HG03457 (cell line): ENCODE data around the gene SAGE1.
"Not testable (repeated sequence)": the region's sequence is repeated elsewhere in the genome, so short reads cannot be mapped to it uniquely, and the experiment has no call there.

Experiments used
- ATAC-seq: cut with Tn5 transposase; IDR thresholded peaks from one replicate; pipeline ENCODE4 v1.9.1; 2021; ENCODE audit warnings: moderate number of reproducible peaks; ENCODE audit not compliant: unreplicated experiment

Gene SAGE1, protein sequence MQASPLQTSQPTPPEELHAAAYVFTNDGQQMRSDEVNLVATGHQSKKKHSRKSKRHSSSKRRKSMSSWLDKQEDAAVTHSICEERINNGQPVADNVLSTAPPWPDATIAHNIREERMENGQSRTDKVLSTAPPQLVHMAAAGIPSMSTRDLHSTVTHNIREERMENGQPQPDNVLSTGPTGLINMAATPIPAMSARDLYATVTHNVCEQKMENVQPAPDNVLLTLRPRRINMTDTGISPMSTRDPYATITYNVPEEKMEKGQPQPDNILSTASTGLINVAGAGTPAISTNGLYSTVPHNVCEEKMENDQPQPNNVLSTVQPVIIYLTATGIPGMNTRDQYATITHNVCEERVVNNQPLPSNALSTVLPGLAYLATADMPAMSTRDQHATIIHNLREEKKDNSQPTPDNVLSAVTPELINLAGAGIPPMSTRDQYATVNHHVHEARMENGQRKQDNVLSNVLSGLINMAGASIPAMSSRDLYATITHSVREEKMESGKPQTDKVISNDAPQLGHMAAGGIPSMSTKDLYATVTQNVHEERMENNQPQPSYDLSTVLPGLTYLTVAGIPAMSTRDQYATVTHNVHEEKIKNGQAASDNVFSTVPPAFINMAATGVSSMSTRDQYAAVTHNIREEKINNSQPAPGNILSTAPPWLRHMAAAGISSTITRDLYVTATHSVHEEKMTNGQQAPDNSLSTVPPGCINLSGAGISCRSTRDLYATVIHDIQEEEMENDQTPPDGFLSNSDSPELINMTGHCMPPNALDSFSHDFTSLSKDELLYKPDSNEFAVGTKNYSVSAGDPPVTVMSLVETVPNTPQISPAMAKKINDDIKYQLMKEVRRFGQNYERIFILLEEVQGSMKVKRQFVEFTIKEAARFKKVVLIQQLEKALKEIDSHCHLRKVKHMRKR

DNA sequence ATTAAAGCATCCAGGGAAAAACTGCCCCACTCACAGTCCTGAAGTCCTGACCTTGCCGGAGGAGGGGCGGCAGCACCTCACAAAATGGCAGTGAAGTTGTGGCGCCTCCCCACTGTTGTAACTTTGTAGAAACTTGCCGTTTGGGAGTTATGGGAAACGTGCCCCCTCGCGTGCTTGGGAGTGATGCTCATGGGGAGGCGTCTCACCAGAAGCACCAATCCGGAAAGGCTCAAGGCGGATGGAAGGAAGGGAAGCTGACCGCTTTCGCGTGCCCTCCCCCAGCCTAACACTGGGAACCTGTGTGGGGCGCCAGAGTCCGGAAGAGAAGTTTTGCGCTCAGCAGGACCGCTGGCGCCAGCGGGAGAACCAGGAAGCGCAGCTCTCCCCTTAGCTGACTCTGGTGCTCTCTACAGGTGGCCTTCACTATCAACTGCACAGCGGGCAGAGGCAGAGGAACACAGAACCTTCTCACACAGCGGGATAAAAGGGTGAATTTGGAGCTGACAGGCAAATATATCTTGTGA is at the start of gene SAGE1, which contains the start of gene CT45A10:
SAGE1 (plus strand) TSS at position 423 of the 524 bp plus-strand sequence. CDS start 2,527 bp downstream, outside the sequence.
CT45A10 (minus strand) TSS at position 151 of the 524 bp plus-strand sequence. CDS start 8,100 bp downstream, outside the sequence.
- no peak for ATAC-seq

DNA sequence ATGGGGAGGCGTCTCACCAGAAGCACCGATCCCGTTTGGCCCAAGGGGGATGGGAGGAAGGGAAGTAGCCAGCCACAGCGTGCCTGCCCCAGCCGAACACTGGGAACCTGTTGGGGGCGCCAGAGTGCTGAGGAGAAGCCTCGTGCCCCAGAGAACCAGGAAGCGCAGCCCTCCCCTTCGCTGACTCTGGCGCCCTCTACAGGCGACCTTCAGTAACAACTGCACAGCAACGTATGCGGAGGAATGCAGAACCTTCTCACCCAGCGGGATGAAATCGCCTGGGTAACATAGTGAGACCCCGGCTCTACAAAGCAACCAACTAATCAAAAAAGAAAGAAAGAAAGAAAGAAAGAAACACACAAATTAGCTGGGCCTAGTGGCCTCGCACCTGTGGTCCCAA is 39.1 kb upstream of the SAGE1 start, which contains the start of gene CT45A8:
CT45A8 (minus strand) TSS at position 101 of the 400 bp plus-strand sequence. CDS start 3,755 bp downstream, outside the sequence.
- ATAC-seq, result not testable (repeated sequence)

DNA sequence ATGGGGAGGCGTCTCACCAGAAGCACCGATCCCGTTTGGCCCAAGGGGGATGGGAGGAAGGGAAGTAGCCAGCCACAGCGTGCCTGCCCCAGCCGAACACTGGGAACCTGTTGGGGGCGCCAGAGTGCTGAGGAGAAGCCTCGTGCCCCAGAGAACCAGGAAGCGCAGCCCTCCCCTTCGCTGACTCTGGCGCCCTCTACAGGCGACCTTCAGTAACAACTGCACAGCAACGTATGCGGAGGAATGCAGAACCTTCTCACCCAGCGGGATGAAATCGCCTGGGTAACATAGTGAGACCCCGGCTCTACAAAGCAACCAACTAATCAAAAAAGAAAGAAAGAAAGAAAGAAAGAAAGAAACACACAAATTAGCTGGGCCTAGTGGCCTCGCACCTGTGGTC is 21.8 kb upstream of the SAGE1 start, which contains the start of gene CT45A9:
CT45A9 (minus strand) TSS at position 101 of the 400 bp plus-strand sequence. CDS start 3,751 bp downstream, outside the sequence.
- not testable (repeated sequence) for ATAC-seq

DNA sequence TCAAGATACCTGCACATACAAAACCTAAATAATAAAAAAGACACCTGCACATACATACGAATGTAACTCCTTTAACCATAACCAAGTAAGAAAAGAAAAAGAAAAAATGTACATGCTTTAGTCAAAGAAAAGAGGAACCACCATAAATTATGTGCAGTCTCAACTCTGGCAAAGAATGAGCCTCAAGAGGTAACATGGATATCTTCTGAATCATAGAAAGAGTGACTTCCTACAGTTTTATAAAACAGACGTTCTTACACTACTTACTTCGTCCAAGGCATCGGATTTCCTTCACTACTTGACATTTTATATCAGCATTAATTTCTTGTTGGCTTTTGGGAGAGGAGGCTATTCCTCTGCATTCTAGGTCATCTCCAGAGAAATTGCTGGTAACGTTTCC is 10.8 kb upstream of the SAGE1 start:
- not testable (repeated sequence) for ATAC-seq

DNA sequence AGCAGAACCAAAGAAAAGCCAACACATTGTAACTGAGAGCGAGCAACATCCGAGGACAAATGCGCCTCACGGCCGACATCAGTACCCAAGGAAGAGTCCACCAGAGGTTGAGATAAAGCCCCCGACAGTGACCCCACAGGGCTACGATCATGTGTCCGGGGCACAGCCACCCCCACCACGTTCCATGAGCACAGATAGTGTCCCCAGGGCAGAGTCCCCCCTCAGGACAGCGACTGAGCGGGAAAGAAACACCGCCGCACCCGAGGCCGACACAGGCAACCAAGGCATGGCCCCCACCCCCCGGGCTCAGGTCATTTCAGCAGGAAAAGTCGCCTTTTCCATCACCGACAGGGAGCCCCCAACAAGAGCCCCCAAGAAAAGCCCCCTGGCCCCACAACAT is 5.3 kb upstream of the SAGE1 start:
- ATAC-seq, result not testable (repeated sequence)

DNA sequence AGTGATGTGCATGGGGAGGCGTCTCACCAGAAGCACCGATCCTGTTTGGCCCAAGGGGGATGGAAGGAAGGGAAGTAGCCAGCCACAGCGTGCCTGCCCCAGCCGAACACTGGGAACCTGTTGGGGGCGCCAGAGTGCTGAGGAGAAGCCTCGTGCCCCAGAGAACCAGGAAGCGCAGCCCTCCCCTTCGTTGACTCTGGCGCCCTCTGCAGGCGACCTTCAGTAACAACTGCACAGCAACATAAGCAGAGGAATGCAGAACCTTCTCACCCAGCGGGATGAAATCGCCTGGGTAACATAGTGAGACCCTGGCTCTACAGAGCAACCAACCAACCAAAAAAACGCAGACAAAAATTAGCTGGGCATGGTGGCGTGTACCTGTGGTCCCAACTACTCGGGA is 4.5 kb upstream of the SAGE1 start:
- not testable (repeated sequence) for ATAC-seq

DNA sequence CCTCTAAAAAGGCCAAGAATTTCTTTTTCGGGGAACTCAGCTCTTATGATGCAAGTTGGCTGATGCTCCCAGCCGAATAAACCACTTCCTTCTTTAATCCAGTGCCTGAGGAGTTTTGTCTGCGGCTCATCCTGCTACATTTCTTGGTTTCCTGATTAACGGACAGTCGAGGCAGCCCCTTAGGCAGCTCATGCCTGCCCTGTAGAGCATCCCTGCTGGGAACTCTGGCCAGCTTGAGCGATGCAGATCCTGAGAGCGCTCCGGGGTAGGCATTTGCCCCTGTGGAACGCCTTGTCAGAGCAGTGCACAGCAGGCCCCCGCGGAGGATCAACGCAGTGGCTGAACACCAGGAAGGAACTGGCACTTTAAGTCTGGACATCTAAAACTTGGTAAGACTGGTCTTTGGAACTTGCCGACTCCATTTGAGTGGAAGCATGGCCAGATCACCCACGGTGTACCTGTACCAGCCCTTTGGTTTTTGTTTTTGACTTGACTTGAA is 3.4 kb upstream of the SAGE1 start:
- no peak for ATAC-seq

DNA sequence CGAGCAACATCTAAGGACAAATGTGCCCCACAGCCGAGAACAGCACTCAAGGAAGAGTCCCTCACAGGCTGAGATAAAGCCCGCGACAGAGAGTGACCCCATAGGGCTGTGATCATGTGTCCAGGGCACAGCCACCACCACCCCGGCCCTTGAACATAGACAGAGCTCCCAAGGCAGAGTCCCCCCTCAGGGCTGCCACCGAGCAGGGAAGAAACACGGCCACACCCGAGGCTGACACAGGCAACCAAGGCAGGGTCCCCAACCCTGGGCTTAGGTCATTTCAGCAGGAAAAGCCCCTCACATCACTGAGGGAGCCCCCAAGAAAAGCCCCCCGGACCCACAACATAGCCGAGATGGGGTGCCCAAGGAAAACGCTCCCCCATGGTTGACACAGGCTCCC is 735 bp upstream of the SAGE1 start:
- ATAC-seq, result no peak

DNA sequence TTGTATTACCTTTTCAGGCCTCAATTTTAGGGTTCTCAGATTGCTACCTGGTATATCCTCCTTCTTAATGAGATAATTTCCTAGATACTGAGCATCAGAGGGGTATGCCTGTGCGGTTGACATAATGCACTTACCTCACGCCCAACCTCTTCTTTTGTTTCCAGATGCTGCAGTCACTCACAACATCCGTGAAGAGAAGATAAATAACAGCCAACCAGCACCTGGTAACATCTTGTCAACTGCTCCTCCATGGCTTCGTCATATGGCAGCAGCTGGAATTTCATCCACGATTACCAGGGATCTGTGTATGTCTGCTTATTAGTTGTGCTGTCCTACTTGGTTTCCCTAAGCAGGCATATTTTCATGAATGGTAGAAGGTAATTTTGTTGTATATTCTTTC is 16.7 kb downstream of the SAGE1 start:
- no peak for ATAC-seq

DNA sequence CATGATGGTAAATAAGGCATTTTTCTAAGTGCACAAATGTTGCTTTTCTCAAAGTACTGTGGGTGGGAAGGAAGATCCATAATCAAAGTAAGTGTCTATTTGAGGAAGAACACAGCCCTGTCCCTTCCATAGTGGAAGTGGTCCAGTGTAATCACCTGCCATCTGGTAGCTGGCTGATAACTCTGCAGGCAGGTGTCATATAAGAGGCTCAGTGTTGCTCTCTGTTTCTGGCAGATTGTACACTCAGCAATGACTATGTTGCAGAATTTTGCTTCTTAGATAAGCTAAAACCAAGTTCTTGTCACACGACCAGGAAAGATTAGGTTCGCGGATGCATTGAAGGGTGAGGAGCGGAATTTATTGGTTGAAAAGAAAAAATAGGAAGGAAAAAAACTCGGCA is 20.9 kb downstream of the SAGE1 start:
- no peak for ATAC-seq

DNA sequence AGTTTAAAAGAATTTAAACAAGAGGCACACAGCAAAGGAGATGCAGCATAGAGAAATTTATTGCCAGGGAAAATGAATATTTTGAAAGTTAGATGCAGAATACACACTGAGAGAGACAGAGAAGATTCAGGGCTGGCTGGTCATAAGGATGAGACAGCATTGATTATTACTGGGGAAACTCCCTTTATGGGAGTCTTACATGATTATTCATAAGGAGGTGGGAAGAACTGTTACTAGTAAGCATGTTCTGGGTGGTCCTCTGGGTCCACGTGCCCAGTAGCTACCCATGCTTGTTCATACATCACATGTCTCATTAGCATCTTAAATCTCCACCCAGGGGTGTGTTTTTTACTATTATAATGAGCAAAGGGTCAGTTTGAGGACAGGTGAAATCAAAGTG is 27.0 kb downstream of the SAGE1 start:
- ATAC-seq, result not testable (repeated sequence)

DNA sequence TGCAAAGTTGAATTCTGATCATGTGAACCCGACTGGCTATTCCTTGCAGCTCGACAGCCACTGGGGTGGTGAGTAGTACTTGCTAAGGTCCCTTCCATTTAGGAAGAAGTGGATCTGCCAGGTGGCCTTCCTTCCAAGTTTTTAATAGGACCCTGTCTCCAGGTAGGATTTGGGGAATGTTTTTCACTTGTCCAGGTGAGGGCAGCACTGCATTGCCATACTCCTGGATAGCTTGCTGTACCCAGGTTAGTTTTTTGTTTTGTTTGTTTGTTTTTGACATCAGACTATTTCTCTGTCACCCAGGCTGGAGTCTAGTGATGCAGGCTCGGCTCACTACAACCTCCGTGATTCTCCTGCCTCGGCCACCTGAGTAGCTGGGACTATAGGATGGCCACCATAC is 29.8 kb downstream of the SAGE1 start:
- ATAC-seq, result no peak

DNA sequence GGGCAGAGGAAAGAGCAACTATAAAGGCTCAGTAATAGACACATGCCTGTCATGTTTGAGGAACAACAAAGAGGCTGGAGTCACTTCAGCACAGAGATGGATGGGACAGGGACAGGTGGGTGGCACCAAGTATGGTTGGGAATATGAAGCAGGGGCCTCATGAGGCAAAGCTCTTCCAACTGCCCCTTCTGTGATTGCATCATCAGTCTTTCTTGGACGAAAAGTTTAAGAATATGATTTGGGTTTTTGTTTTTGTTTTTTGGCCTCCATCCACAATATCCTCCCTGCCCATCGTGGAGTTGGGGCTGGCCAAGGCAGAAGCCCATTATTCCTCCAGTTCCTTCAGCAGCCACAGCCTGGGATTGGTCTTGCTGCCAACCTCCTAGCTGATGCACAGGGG is 34.4 kb downstream of the SAGE1 start:
- ATAC-seq, result no peak

DNA sequence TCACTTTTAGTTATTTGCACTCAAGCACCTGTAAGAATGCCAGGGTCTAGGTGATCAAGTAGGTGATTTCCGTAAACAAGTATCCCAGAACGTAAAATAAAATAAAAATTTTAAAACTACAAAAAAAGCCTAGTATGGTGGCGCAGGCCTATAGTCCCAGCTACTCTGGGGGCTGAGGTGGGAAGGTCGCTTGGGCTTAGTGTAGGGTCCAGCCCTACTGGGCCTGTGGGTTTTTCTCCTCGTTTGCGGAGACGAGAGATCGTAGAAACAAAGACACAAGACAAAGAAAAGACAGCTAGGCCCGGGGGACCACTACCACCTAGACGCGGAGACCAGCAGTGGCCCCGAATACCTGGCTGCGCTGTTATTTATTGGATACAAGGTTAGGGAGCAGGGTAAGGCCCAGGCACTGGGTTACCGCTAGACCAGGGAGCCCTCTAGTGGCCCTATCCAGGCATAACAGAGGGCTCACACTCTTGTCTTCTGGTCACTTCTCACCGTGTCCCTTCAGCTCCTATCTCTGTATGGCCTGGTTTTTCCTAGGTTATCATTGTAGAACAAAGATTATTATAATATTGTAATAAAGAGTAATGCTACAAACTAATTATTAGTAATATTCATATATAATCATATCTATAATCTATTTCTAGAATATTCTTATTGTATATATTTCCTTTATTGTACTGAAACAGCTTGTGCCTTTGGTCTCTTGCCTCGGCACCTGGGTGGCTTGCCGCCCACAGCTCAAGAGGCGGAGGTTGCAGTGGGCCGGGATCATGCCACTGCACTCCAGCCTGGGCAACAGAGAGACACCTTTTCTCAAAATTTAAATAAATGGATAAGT is 38.4 kb downstream of the SAGE1 start:
- ATAC-seq, result no peak

DNA sequence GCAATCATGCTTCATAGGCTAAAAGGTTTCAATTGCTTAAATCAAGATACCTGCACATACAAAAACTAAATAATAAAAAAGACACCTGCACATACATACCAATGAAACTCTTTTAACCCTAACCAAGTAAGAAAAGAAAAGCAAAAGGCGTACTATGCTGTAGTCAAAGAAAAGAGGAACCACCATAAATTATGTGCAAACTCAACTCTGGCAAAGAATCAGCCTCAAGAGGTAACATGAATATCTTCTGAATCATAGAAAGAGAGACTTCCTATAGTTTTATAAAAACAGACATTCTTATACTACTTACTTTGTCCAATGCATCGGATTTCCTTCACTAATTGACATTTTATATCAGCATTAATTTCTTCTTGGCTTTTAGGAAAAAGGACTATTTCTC is 51.0 kb downstream of the SAGE1 start:
- ATAC-seq, result no peak

DNA sequence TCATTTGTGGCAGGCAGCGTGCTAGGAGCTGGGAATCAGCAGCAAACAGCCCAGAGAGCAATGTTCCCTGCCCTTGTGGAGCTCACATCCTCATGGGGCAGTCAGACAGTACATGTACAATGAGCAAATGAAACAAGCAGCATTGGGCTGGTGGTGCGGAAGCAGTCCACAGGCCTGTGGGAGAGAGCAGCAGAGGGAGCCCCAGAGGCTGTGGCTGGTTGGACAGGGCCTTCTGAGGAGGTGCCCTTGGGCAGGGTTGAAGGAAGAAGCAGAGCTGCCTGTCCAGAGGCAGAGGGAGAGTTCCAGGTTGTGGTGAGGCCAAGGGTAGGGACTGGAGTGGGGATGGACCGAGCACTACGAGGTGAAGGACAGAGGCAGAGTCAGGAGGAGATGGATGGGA is 57.8 kb downstream of the SAGE1 start:
- no peak for ATAC-seq
